Measurements from ENCODE around the gene PCTP.

DNA sequence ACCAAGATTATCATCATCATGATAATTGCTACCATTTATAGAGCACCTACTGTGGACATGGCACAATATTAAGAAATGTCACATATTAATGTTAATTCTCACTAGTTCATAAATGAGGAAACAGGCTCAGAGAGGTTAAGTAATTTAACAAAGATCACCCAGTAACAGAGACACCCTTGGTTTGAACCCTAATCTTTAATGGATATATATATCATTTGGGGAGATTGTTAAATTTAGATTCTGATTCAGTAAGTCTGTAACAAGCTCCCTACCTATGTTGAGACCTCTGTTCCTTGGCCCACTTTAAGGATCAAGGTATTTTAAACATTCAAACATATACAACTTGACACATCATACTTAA, 27.4 kb upstream of the PCTP start:
- TF ChIP-seq CTCF (conservative IDR thresholded peaks at IDR 0.05) (no peak), ZFX (IDR thresholded peaks at IDR 0.05) (no peak)

All from C4-2B (cell line).